Lower lobe of right lung (tissue), 2 donors: ENCODE data around the gene PPIF. TPM values are rescaled to one million over a fixed set of nuclear protein-coding genes. Genes with fewer than 3 reads are reported as not detected.

Source experiments
- ATAC-seq, 2 donors: fragments of 200-7000 bp; cut with Tn5 transposase; one replicate each; pipeline ENCODE4 v1.9.1; 2020 to 2022; ENCODE audit warnings: mild to moderate bottlenecking in 2 of 2, moderate library complexity in 2 of 2
- DNase-seq: peaks from one replicate; pipeline ENCODE4 v3.0.0-alpha.2; 2020
- H3K27ac ChIP-seq: fragments of 200-600 bp; one replicate; pipeline ENCODE4 v1.8.0; 2022
- H3K27me3 ChIP-seq: fragments of 200-600 bp; one replicate; pipeline ENCODE4 v1.8.0; 2022; ENCODE audit warnings: low read depth
- H3K36me3 ChIP-seq: fragments of 200-600 bp; one replicate; pipeline ENCODE4 v1.8.0; 2022; ENCODE audit warnings: mild to moderate bottlenecking
- H3K4me1 ChIP-seq: fragments of 200-600 bp; one replicate; pipeline ENCODE4 v1.8.0; 2022
- H3K4me3 ChIP-seq: fragments of 200-600 bp; one replicate; pipeline ENCODE4 v1.8.0; 2022; ENCODE audit warnings: mild to moderate bottlenecking
- H3K9me3 ChIP-seq: fragments of 200-600 bp; one replicate; pipeline ENCODE4 v1.8.0; 2022
- CTCF ChIP-seq: fragments of 200-600 bp; IDR thresholded peaks from one replicate; pipeline ENCODE4 v1.8.0; 2022; ENCODE audit warnings: antibody characterized with exemption, mild to moderate bottlenecking
- intact Hi-C: fragments of 100-400 bp; cut with DNase I; formaldehyde crosslinking; loops from one replicate; pipeline ENCODE4 v1.11.0; 2022
- long read RNA-seq: library from polyadenylated mRNA; unstranded; transcript quantifications from one replicate; pipeline ENCODE4 v2.0.0, GENCODE V29; 2021
- total RNA-seq: library from RNA; stranded (reverse); fragmentation: NEBNext Ultra II Directional; extraction: Animal tissue kit (Norgen Biotek cat#: 25700); gene quantifications from one replicate; pipeline ENCODE4 v1.2.1, GENCODE V29; 2021
- donor health status: DM: no; HTN: yes; CAD: no; lungs with severe emphysema.

PPIF gene
- 28.5 TPM for total RNA-seq
- long read RNA-seq, transcript PPIF-201 (6 exons, 2,190 nt) = major isoform, 44 of 57 reads
- long read RNA-seq, partial matches to known transcripts = 4 of 57 reads
- long read RNA-seq, other reads (novel, unspliced or antisense) = 8 of 57 reads

- no peaks in the 10 kb centered on the region for H3K9me3 ChIP-seq
- H3K27ac ChIP-seq = peak within 1 kb of the TSS; percentile 90
- intact Hi-C loops = no loop called here
- H3K36me3 ChIP-seq = peaks cover 36% of the 10 kb centered on the region
- peak; percentile 98 for TF ChIP-seq CTCF
- no peaks in the 10 kb centered on the region for H3K27me3 ChIP-seq
- peak; percentile 95 to 97 for ATAC-seq
- peak within 1 kb of the TSS; percentile 94 for H3K4me3 ChIP-seq
- peak; percentile 97 for DNase-seq
- peaks cover 30% of the 10 kb centered on the region for H3K4me1 ChIP-seq
Measured at GRCh38 chr10:79347226-79347893, at the start of gene PPIF. TSS of gene PPIF (plus strand) at chr10:79347469. CDS start at chr10:79347549, 80 bp downstream.

GRCh38 chr10:79298403-79299244 is 48.6 kb upstream of the PPIF start:
- Histone ChIP-seq H3K36me3 (peaks cover 100% of the 10 kb centered on the region), H3K4me3 (no peak overlapping the region), H3K9me3 (no peaks in the 10 kb centered on the region), H3K27me3 (no peaks in the 10 kb centered on the region), H3K27ac (peak overlapping the region; percentile 11), H3K4me1 (peaks cover 27% of the 10 kb centered on the region)
- intact Hi-C loops = no loop called here
- peak in 1 of 2 donors; percentile 20 for ATAC-seq
- DNase-seq = no peak
- TF ChIP-seq CTCF = no peak

GRCh38 chr10:79299397-79300241 is 47.6 kb upstream of the PPIF start:
- no peak overlapping the region for H3K27ac ChIP-seq
- no peak for TF ChIP-seq CTCF
- no peak for ATAC-seq

GRCh38 chr10:79300711-79301110 is 46.6 kb upstream of the PPIF start:
- H3K36me3 ChIP-seq = peaks cover 100% of the 10 kb centered on the region
- no peak for TF ChIP-seq CTCF
- DNase-seq = no peak
- peaks cover 9% of the 10 kb centered on the region for H3K4me1 ChIP-seq
- no peak overlapping the region for H3K27ac ChIP-seq
- ATAC-seq = no peak
- intact Hi-C loops = no loop called here
- no peak overlapping the region for H3K4me3 ChIP-seq
- H3K9me3 ChIP-seq = no peaks in the 10 kb centered on the region
- no peaks in the 10 kb centered on the region for H3K27me3 ChIP-seq

More at GRCh38 chr10:79299397-79300241, 47.6 kb upstream of the PPIF start:
- H3K4me3 ChIP-seq = no peak overlapping the region
- H3K36me3 ChIP-seq = peaks cover 100% of the 10 kb centered on the region
- H3K4me1 ChIP-seq = peaks cover 17% of the 10 kb centered on the region
- intact Hi-C loops = no loop called here
- H3K9me3 ChIP-seq = no peaks in the 10 kb centered on the region
- H3K27me3 ChIP-seq = no peaks in the 10 kb centered on the region
- no peak for DNase-seq
